Measurements from ENCODE around the gene LIPJ. TPM values are rescaled to one million over a fixed set of nuclear protein-coding genes. Genes with fewer than 3 reads are reported as not detected.
A peak's percentile ranks its signal among the peaks of the same experiment; 100 is the strongest.

Gene LIPJ, protein sequence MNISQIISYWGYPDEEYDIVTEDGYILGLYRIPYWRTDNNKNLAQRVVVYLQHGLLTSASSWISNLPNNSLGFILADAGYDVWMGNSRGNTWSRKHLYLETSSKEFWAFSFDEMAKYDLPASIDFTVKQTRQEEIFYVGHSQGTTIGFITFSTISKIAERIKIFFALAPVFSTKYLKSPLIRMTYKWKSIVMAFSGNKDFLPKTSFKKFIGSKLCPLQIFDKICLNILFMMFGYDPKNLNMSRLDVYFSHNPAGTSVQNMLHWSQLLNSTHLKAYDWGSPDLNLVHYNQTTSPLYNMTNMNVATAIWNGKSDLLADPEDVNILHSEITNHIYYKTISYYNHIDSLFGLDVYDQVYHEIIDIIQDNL
- 0.09 TPM in 1 of 2 replicates, not detected in the other for total RNA-seq (ENCODE audit: low replicate concordance)

DNA sequence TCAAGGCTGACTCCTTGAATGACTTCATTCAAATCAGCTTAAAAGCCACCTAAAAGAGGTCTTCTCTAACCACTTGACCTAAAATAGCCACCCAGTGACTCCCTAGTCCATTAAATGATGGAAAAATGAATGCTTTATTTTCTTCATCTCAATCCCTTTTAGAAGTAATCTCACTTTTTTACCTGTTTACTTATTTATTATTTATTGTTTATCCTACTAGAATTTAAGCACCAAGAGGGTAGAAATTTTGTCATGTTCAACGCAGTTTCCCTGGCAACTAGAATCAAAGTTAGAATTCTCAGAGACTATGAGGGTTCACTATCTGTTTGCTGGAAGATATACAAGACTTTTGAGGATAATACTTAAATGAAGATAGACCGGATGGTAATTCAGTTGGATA, at the start of gene LIPJ:
LIPJ (plus strand) TSS at position 301 of the 400 bp plus-strand sequence. CDS start 3,926 bp downstream, outside the sequence.
- no peak within 1 kb of the TSS for H3K4me3 ChIP-seq (ENCODE audit: low read depth, low read length)
- no peak for TF ChIP-seq CTCF (IDR thresholded peaks at IDR 0.05; ENCODE audit: insufficient read depth, low read length)
- no peak for DNase-seq (ENCODE audit: low read depth)

DNA sequence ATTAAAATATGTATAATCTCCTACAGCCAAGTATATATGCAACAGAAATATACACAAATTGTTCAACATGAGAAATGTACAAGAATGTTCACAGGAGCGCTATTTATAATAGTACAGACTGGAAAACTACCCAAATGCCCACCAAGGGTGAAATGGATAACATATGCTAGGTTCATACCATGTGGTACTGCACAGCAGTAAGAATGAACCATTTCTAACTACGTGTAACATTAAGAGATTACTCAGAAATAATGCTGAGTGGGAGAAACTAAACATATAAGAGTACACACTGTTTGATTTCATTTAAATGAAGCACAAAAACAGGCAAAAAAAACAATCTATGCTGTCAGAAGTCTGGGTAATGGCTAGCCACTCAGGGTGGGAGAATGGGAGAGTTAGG, 49.2 kb upstream of the LIPJ start:
- no peak for TF ChIP-seq CTCF (IDR thresholded peaks at IDR 0.05; ENCODE audit: insufficient read depth, low read length)
- H3K4me3 ChIP-seq (ENCODE audit: low read depth, low read length), result no peak overlapping the region
- no peak for DNase-seq (ENCODE audit: low read depth)

DNA sequence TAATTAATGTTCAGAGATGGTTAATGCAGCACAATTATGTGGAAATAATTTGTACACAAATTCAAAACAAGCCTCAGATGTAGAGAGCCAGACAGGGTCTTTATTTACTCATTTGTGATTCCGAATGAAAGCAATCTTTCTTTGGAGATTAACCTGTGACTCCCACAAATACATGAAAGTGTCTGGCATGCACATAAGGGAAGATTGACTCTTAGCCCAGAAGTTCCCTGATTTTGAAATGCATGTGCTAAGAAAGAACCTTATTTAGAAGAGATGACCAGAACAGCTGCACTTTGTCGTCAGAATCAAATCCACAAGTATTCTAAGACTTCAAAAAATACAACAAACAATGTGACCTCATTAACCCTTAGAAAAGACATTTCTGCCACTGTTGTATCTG, 48.5 kb upstream of the LIPJ start:
- TF ChIP-seq CTCF (IDR thresholded peaks at IDR 0.05; ENCODE audit: insufficient read depth, low read length), result no peak
- no peak overlapping the region for H3K4me3 ChIP-seq (ENCODE audit: low read depth, low read length)
- peak; percentile 62 for DNase-seq (ENCODE audit: low read depth)

GRCh38 chr10:88540351-88540750, 46.2 kb upstream of the LIPJ start:
- no peak for DNase-seq (ENCODE audit: low read depth)
- no peak for TF ChIP-seq CTCF (IDR thresholded peaks at IDR 0.05; ENCODE audit: insufficient read depth, low read length)
- no peak overlapping the region for H3K4me3 ChIP-seq (ENCODE audit: low read depth, low read length)

GRCh38 chr10:88541116-88541626, 45.4 kb upstream of the LIPJ start:
- TF ChIP-seq CTCF (IDR thresholded peaks at IDR 0.05; ENCODE audit: insufficient read depth, low read length), result no peak
- DNase-seq (ENCODE audit: low read depth), result no peak
- H3K4me3 ChIP-seq (ENCODE audit: low read depth, low read length), result no peak overlapping the region

- no peak for TF ChIP-seq CTCF (IDR thresholded peaks at IDR 0.05; ENCODE audit: insufficient read depth, low read length)
- no peak overlapping the region for H3K4me3 ChIP-seq (ENCODE audit: low read depth, low read length)
- no peak for DNase-seq (ENCODE audit: low read depth)
These were observed 44.0 kb upstream of the LIPJ start for GRCh38 chr10:88542522-88542921.
